Activated CD8-positive, alpha-beta memory T cell treated with anti-CD3 and anti-CD28 coated beads, Interleukin-2, amount 10 ng/mL, durations not matched to agents 7 days and 5 days (primary cell): ENCODE measurements around the gene MRPS25. TPM values are rescaled to one million over a fixed set of nuclear protein-coding genes. Genes with fewer than 3 reads are reported as not detected.

Experiments used
- ATAC-seq: fragments of 150-1000 bp; cut with Tn5 transposase; one replicate; pipeline ENCODE4 v1.10.0; 2021; ENCODE audit warnings: moderate library complexity
- CTCF ChIA-PET: fragments of 350-600 bp; sonication (Branson Sonifier 250); formaldehyde crosslinking; loops from one replicate; lab custom pipeline; 2021; ENCODE audit warnings: antibody characterized with exemption; lab: Charles Lee
- DNase-seq: peaks from one replicate; pipeline ENCODE4 v3.0.0-alpha.2; 2020
- H3K27ac Mint-ChIP-seq: one replicate; pipeline ENCODE4 v1.8.0; 2021; ENCODE audit warnings: mild to moderate bottlenecking, mixed read lengths
- H3K27me3 Mint-ChIP-seq: one replicate; pipeline ENCODE4 v1.8.0; 2021; ENCODE audit warnings: mixed read lengths
- H3K36me3 Mint-ChIP-seq: one replicate; pipeline ENCODE4 v1.8.0; 2021; ENCODE audit warnings: mild to moderate bottlenecking, mixed read lengths
- H3K4me1 Mint-ChIP-seq: one replicate; pipeline ENCODE4 v1.8.0; 2021; ENCODE audit warnings: mixed read lengths
- H3K4me3 Mint-ChIP-seq: one replicate; pipeline ENCODE4 v1.8.0; 2021; ENCODE audit warnings: mild to moderate bottlenecking, moderate library complexity, mixed read lengths
- H3K9me3 Mint-ChIP-seq: one replicate; pipeline ENCODE4 v1.8.0; 2022; ENCODE audit warnings: low read depth, mixed read lengths
- total RNA-seq, 2 experiments: library from RNA; stranded (reverse); gene quantifications; one replicate each; pipeline ENCODE4 v1.2.3, GENCODE V29; 2021

Gene MRPS25
- total RNA-seq, 2 experiments from 2014 or later: 65.3 to 66.9 TPM

- no peaks in the 10 kb centered on the region for H3K27me3 Mint-ChIP-seq
- ATAC-seq (no peak), DNase-seq (no peak)
- no peaks in the 10 kb centered on the region for H3K4me1 Mint-ChIP-seq
- peaks cover 28% of the 10 kb centered on the region for H3K36me3 Mint-ChIP-seq
- H3K27ac Mint-ChIP-seq: no peak overlapping the region
- no peaks in the 10 kb centered on the region for H3K9me3 Mint-ChIP-seq
- CTCF ChIA-PET: interaction anchor here (1.2 to 1.9 kb wide), 2 partner anchors 13 to 21 kb away, joined by 4 to 5 read pairs; no protein-coding TSS in a partner anchor
- H3K4me3 Mint-ChIP-seq: no peak overlapping the region
Measured at GRCh38 chr3:15071699-15072098, 6.6 kb upstream of the MRPS25 start.

GRCh38 chr3:15069441-15069840 is 4.3 kb upstream of the MRPS25 start:
- Mint-ChIP-seq H3K27ac (no peak overlapping the region), H3K9me3 (no peaks in the 10 kb centered on the region), H3K27me3 (no peaks in the 10 kb centered on the region), H3K4me1 (peaks cover 8% of the 10 kb centered on the region), H3K36me3 (peaks cover 16% of the 10 kb centered on the region), H3K4me3 (no peak overlapping the region)
- CTCF ChIA-PET: interaction anchor here (1.3 kb wide), 1 partner anchor 46 kb away, joined by 4 read pairs; no protein-coding TSS in a partner anchor
- ATAC-seq (no peak), DNase-seq (no peak)

GRCh38 chr3:15066467-15066866 is 1.4 kb upstream of the MRPS25 start:
- Mint-ChIP-seq H3K9me3 (no peaks in the 10 kb centered on the region), H3K36me3 (peaks cover 10% of the 10 kb centered on the region), H3K27me3 (no peaks in the 10 kb centered on the region), H3K27ac (no peak overlapping the region), H3K4me3 (peak overlapping the region; percentile 1), H3K4me1 (peaks cover 22% of the 10 kb centered on the region)
- DNase-seq (no peak), ATAC-seq (no peak)
- CTCF ChIA-PET: interaction anchor here (0.9 kb wide), 1 partner anchor 42 kb away, joined by 5 read pairs; no protein-coding TSS in a partner anchor

- CTCF ChIA-PET: interaction anchor here (0.7 to 2.4 kb wide), 8 partner anchors 10 to 144 kb away, joined by 3 to 14 read pairs (median 5); no protein-coding TSS in a partner anchor
- Mint-ChIP-seq H3K4me3 (peak overlapping the region; percentile 96), H3K4me1 (peaks cover 25% of the 10 kb centered on the region), H3K36me3 (peaks cover 11% of the 10 kb centered on the region), H3K27me3 (no peaks in the 10 kb centered on the region), H3K27ac (peak overlapping the region; percentile 96), H3K9me3 (no peaks in the 10 kb centered on the region)
- no peak for ATAC-seq
- no peak for DNase-seq
Measured at GRCh38 chr3:15065550-15066007, 464 bp upstream of the MRPS25 start.

GRCh38 chr3:15064299-15064834 is 748 bp downstream of the MRPS25 start:
- peak; percentile 12 for ATAC-seq
- DNase-seq: peak; percentile 49
- Mint-ChIP-seq H3K27ac (peak overlapping the region; percentile 96), H3K4me1 (peaks cover 31% of the 10 kb centered on the region), H3K9me3 (no peaks in the 10 kb centered on the region), H3K27me3 (no peaks in the 10 kb centered on the region), H3K4me3 (peak overlapping the region; percentile 96), H3K36me3 (peaks cover 13% of the 10 kb centered on the region)
- CTCF ChIA-PET: interaction anchor here (0.9 to 2.4 kb wide), 7 partner anchors 9 to 142 kb away, joined by 3 to 14 read pairs (median 5); no protein-coding TSS in a partner anchor

GRCh38 chr3:15063656-15064286 is 1.3 kb downstream of the MRPS25 start:
- Mint-ChIP-seq H3K27ac (peak overlapping the region; percentile 96), H3K9me3 (no peaks in the 10 kb centered on the region), H3K4me1 (peaks cover 31% of the 10 kb centered on the region), H3K36me3 (peaks cover 13% of the 10 kb centered on the region), H3K27me3 (no peaks in the 10 kb centered on the region), H3K4me3 (peak overlapping the region; percentile 96)
- CTCF ChIA-PET: interaction anchor here (1.1 to 2.4 kb wide), 4 partner anchors 13 to 51 kb away, joined by 3 to 14 read pairs (median 6); no protein-coding TSS in a partner anchor
- no peak for ATAC-seq
- no peak for DNase-seq

GRCh38 chr3:15063238-15063637 is 1.9 kb downstream of the MRPS25 start:
- no peak for DNase-seq
- Mint-ChIP-seq H3K4me1 (peaks cover 31% of the 10 kb centered on the region), H3K27me3 (no peaks in the 10 kb centered on the region), H3K4me3 (peak overlapping the region; percentile 96), H3K27ac (peak overlapping the region; percentile 26), H3K9me3 (no peaks in the 10 kb centered on the region), H3K36me3 (peaks cover 18% of the 10 kb centered on the region)
- ATAC-seq: no peak
- CTCF ChIA-PET: interaction anchor here (1.1 to 2.4 kb wide), 2 partner anchors 12 to 45 kb away, joined by 3 to 14 read pairs; no protein-coding TSS in a partner anchor

GRCh38 chr3:15060029-15060428 is 5.1 kb downstream of the MRPS25 start:
- Mint-ChIP-seq H3K27me3 (no peaks in the 10 kb centered on the region), H3K4me1 (peaks cover 42% of the 10 kb centered on the region), H3K9me3 (no peaks in the 10 kb centered on the region), H3K36me3 (peaks cover 39% of the 10 kb centered on the region), H3K27ac (no peak overlapping the region), H3K4me3 (no peak overlapping the region)
- CTCF ChIA-PET: interaction anchor here (0.7 to 1.9 kb wide), 3 partner anchors 10 to 179 kb away, joined by 3 to 12 read pairs (median 3); no protein-coding TSS in a partner anchor
- DNase-seq (no peak), ATAC-seq (no peak)

GRCh38 chr3:15056676-15057404 is 8.3 kb downstream of the MRPS25 start:
- Mint-ChIP-seq H3K4me1 (peaks cover 41% of the 10 kb centered on the region), H3K9me3 (no peaks in the 10 kb centered on the region), H3K36me3 (peaks cover 48% of the 10 kb centered on the region), H3K4me3 (no peak overlapping the region), H3K27ac (no peak overlapping the region), H3K27me3 (no peaks in the 10 kb centered on the region)
- DNase-seq (no peak), ATAC-seq (no peak)
- CTCF ChIA-PET: no interaction called here

- DNase-seq: peak; percentile 88
- peaks cover 47% of the 10 kb centered on the region for H3K36me3 Mint-ChIP-seq
- H3K27ac Mint-ChIP-seq: peak overlapping the region; percentile 85
- H3K27me3 Mint-ChIP-seq: no peaks in the 10 kb centered on the region
- H3K9me3 Mint-ChIP-seq: no peaks in the 10 kb centered on the region
- CTCF ChIA-PET: interaction anchor here (1.6 kb wide), 1 partner anchor 10 kb away, joined by 5 read pairs; the partner anchor contains the start of gene MRPS25
- H3K4me3 Mint-ChIP-seq: peak overlapping the region; percentile 52
- peak; percentile 84 for ATAC-seq
- H3K4me1 Mint-ChIP-seq: peaks cover 41% of the 10 kb centered on the region
Measured at GRCh38 chr3:15055019-15055557, 10.0 kb downstream of the MRPS25 start.

GRCh38 chr3:15053541-15053940 is 11.6 kb downstream of the MRPS25 start:
- Mint-ChIP-seq H3K4me1 (peaks cover 35% of the 10 kb centered on the region), H3K36me3 (peaks cover 42% of the 10 kb centered on the region), H3K27me3 (no peaks in the 10 kb centered on the region), H3K27ac (no peak overlapping the region), H3K9me3 (no peaks in the 10 kb centered on the region), H3K4me3 (no peak overlapping the region)
- DNase-seq (no peak), ATAC-seq (no peak)
- CTCF ChIA-PET: interaction anchor here (1.1 kb wide), 1 partner anchor 42 kb away, joined by 3 read pairs; no protein-coding TSS in a partner anchor

- H3K9me3 Mint-ChIP-seq: no peaks in the 10 kb centered on the region
- H3K36me3 Mint-ChIP-seq: peaks cover 37% of the 10 kb centered on the region
- H3K27me3 Mint-ChIP-seq: no peaks in the 10 kb centered on the region
- peaks cover 35% of the 10 kb centered on the region for H3K4me1 Mint-ChIP-seq
- DNase-seq (no peak), ATAC-seq (no peak)
- CTCF ChIA-PET: interaction anchor here (1.1 to 1.5 kb wide), 3 partner anchors 15 to 127 kb away, joined by 3 read pairs; no protein-coding TSS in a partner anchor
- H3K4me3 Mint-ChIP-seq: no peak overlapping the region
- H3K27ac Mint-ChIP-seq: no peak overlapping the region
Measured at GRCh38 chr3:15052335-15053242, 12.5 kb downstream of the MRPS25 start.
